ENCODE measurements around the gene SLC50A1.

Gene SLC50A1

DNA sequence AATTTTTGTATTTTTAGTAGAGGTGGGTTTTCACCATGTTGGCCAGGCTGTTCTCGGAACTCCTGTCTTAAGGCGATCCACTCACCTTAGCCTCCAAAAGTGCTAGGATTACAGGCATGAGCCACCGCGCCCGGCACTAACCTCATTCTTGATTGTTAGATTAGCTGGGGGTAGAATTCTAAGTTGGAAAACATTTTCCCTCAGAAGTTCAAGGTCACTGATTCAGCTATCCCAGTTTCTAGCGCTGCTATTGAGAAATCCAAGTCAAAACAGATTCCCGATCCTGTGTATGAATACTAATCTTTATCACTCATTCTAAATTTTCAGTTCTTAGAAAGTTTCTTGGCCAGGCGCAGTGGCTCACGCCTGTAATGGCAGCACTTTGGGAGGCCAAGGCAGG, 32.3 kb upstream of the SLC50A1 start:
- no peak overlapping the region for H3K4me3 ChIP-seq (ENCODE audit: insufficient read depth, low read depth, low read length, poor library complexity, severe bottlenecking)
- H3K9me3 ChIP-seq (ENCODE audit: control insufficient read depth, low read length), result no peaks in the 10 kb centered on the region
- no peaks in the 10 kb centered on the region for H3K36me3 ChIP-seq (ENCODE audit: control insufficient read depth, insufficient read depth, low read length)

DNA sequence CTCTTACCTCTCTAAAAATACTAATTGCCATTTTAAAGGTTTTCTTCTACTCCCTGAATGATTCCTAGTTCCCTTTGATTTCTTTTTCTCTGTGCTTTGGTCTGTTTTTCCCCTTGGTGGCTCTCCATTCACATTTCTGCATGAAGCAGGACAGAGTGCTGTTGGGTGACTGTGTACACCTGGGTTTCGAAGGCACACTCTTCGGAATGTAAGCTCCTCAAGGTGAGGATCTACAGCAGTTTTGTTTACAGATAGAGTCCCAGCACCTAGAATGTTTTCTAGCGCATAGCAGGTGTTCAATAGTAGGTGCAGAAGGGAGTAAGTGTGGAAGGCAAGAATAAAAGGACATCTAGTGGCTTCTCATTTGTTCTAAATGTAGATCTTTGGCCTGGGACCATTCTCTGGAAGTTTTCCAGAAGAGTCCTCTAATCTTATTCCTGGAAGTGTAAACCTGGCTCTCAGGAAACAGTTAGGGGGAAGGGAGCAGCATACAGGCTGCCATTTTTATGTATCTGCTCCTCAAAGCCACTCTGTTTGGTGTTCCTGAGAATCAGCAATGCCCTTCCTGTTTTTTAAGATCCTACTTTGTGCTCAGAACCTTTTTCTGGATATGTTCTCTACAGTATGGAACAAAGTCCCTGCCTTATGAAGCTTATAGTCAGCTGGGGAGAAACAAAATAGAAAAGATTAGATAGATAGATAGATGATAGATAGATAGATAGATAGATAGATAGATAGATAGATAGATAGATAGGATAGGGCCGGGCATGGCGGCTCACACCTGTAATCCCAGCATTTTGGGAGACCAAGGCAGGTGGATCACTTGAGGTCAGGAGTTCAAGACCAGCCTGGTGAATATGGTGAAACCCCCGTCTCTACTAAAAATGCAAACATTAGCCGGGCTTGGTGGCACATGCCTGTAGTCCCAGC, 30.8 kb upstream of the SLC50A1 start:
- no peak overlapping the region for H3K4me3 ChIP-seq (ENCODE audit: insufficient read depth, low read depth, low read length, poor library complexity, severe bottlenecking)
- DNase-seq, result no peak
- H3K27ac ChIP-seq (ENCODE audit: insufficient read depth, low read length, poor library complexity, severe bottlenecking), result no peak overlapping the region
- no peaks in the 10 kb centered on the region for H3K36me3 ChIP-seq (ENCODE audit: control insufficient read depth, insufficient read depth, low read length)
- H3K27me3 ChIP-seq (replicated peaks; ENCODE audit: control insufficient read depth, insufficient read depth, low read length, poor library complexity, severe bottlenecking), result no peaks in the 10 kb centered on the region
- no peaks in the 10 kb centered on the region for H3K9me3 ChIP-seq (ENCODE audit: control insufficient read depth, low read length)
- no peaks in the 10 kb centered on the region for H3K4me1 ChIP-seq (ENCODE audit: control insufficient read depth, insufficient read depth, low read length, poor library complexity, severe bottlenecking)

More for the DNA sequence above, 32.3 kb upstream of the SLC50A1 start:
- DNase-seq, result no peak
- Histone ChIP-seq H3K4me1 (ENCODE audit: control insufficient read depth, insufficient read depth, low read length, poor library complexity, severe bottlenecking) (no peaks in the 10 kb centered on the region), H3K27ac (ENCODE audit: insufficient read depth, low read length, poor library complexity, severe bottlenecking) (no peak overlapping the region), H3K27me3 (replicated peaks; ENCODE audit: control insufficient read depth, insufficient read depth, low read length, poor library complexity, severe bottlenecking) (no peaks in the 10 kb centered on the region)

DNA sequence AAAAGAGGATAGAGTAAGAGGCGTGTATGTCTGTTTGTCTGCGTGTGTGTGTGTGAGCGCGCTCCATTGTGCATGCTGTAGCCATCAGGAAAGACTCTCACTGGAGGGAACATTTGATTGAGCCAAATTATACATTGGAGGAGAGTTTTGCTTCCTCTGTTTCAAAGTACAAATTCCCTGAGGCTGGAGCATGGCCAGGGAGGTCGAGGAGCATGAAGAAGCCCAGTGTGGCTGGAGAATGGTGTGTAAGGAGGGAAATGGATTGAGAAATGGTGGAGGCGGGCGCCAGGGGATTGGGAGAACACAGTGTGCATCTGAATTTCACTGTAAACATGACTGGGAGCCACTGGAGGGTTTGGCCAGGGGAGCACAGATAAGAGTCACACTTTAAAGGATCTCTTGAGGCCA, 30.0 kb upstream of the SLC50A1 start:
- Histone ChIP-seq H3K27ac (ENCODE audit: insufficient read depth, low read length, poor library complexity, severe bottlenecking) (no peak overlapping the region), H3K9me3 (ENCODE audit: control insufficient read depth, low read length) (no peaks in the 10 kb centered on the region), H3K4me1 (ENCODE audit: control insufficient read depth, insufficient read depth, low read length, poor library complexity, severe bottlenecking) (no peaks in the 10 kb centered on the region), H3K27me3 (replicated peaks; ENCODE audit: control insufficient read depth, insufficient read depth, low read length, poor library complexity, severe bottlenecking) (no peaks in the 10 kb centered on the region), H3K36me3 (ENCODE audit: control insufficient read depth, insufficient read depth, low read length) (no peaks in the 10 kb centered on the region), H3K4me3 (ENCODE audit: insufficient read depth, low read depth, low read length, poor library complexity, severe bottlenecking) (no peak overlapping the region)
- no peak for DNase-seq

DNA sequence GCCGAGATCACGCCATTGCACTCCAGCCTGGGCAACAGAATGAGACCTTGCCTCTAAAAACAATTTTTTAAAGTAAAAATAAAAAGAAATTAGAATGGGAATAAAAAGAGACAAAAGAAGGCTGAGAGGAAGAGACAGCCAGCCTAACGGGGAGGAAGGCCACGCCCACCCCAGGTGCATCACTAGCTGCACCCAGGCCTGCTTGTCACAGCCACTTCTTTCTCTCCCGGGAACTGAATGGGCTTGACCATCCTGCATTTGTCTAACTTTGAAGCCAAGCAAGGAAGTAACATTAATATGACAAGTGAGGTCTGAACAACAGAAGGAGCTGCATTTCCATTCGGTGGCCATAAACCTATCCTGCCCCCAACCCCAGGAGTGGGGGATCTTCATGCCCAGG, 28.8 kb upstream of the SLC50A1 start:
- H3K36me3 ChIP-seq (ENCODE audit: control insufficient read depth, insufficient read depth, low read length), result no peaks in the 10 kb centered on the region
- no peak for DNase-seq
- no peaks in the 10 kb centered on the region for H3K9me3 ChIP-seq (ENCODE audit: control insufficient read depth, low read length)
- no peak overlapping the region for H3K4me3 ChIP-seq (ENCODE audit: insufficient read depth, low read depth, low read length, poor library complexity, severe bottlenecking)
- no peaks in the 10 kb centered on the region for H3K27me3 ChIP-seq (replicated peaks; ENCODE audit: control insufficient read depth, insufficient read depth, low read length, poor library complexity, severe bottlenecking)
- no peaks in the 10 kb centered on the region for H3K4me1 ChIP-seq (ENCODE audit: control insufficient read depth, insufficient read depth, low read length, poor library complexity, severe bottlenecking)
- no peak overlapping the region for H3K27ac ChIP-seq (ENCODE audit: insufficient read depth, low read length, poor library complexity, severe bottlenecking)

DNA sequence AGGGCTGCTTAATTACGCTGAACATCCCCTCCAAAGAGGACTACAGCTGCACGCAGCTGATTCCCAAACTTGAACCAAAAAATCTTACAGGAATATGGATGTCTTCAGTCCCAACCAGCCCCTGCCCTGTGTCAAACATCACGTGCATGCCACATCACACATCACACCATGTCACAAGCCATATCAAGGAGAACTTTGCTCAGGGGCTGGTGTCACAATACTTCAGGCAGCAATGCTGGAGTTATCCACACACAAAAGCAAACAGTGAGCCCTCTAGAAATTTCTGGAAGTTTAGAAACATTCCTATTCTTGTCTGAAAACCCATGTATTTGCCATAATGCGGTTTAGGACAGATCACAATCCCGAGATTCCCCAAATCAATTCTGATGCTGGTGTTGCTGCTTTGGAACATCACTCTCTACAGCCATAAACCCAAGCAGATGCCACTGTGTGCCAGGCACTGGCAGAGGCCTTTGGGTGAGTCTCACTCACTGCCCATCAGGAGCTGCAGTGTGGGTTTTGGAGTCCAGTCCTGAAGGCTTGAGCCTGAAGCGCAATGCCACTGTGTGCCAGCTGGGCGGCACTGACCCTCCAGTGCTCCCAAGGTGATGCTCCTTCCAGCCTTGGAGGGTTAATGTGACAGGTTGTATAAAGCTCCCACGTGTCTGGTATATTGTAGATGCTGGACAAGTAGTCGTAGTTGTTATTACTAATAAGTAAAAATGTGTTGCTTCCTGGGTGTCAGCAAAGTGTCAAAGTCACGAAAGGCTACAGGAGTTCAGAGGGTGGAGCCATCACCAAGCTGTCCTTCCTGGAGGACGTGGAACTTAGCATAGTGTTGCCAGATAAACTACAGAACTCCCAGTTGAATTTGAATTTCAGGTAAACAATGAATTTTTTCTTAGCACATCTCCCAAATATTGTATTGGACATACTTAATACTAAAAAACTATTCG, 28.1 kb upstream of the SLC50A1 start:
- Histone ChIP-seq H3K27ac (ENCODE audit: insufficient read depth, low read length, poor library complexity, severe bottlenecking) (no peak overlapping the region), H3K36me3 (ENCODE audit: control insufficient read depth, insufficient read depth, low read length) (no peaks in the 10 kb centered on the region), H3K4me3 (ENCODE audit: insufficient read depth, low read depth, low read length, poor library complexity, severe bottlenecking) (no peak overlapping the region), H3K27me3 (replicated peaks; ENCODE audit: control insufficient read depth, insufficient read depth, low read length, poor library complexity, severe bottlenecking) (no peaks in the 10 kb centered on the region), H3K9me3 (ENCODE audit: control insufficient read depth, low read length) (no peaks in the 10 kb centered on the region), H3K4me1 (ENCODE audit: control insufficient read depth, insufficient read depth, low read length, poor library complexity, severe bottlenecking) (no peaks in the 10 kb centered on the region)
- no peak for DNase-seq

DNA sequence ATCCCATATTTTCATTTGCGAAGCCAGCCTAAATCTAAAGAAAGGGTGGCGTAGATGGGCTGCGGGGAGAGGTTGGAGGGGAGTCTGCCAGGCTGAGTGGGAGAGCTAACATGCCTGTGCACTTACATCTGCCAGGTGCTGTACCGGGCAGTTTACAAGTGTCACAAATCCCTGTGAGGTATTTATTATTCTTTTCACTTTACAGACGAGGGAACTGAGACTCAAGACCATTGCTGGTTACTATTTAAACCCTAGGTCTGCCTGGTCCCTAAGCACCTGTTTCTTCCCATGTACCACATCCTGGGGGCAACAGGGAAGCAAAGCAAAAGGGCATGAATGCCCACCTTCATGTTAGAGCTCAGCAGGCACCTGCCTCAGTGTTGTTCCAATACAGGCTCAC, 27.4 kb upstream of the SLC50A1 start:
- Histone ChIP-seq H3K27me3 (replicated peaks; ENCODE audit: control insufficient read depth, insufficient read depth, low read length, poor library complexity, severe bottlenecking) (no peaks in the 10 kb centered on the region), H3K4me3 (ENCODE audit: insufficient read depth, low read depth, low read length, poor library complexity, severe bottlenecking) (no peak overlapping the region), H3K4me1 (ENCODE audit: control insufficient read depth, insufficient read depth, low read length, poor library complexity, severe bottlenecking) (no peaks in the 10 kb centered on the region), H3K9me3 (ENCODE audit: control insufficient read depth, low read length) (no peaks in the 10 kb centered on the region), H3K27ac (ENCODE audit: insufficient read depth, low read length, poor library complexity, severe bottlenecking) (no peak overlapping the region), H3K36me3 (ENCODE audit: control insufficient read depth, insufficient read depth, low read length) (no peaks in the 10 kb centered on the region)
- DNase-seq, result no peak

DNA sequence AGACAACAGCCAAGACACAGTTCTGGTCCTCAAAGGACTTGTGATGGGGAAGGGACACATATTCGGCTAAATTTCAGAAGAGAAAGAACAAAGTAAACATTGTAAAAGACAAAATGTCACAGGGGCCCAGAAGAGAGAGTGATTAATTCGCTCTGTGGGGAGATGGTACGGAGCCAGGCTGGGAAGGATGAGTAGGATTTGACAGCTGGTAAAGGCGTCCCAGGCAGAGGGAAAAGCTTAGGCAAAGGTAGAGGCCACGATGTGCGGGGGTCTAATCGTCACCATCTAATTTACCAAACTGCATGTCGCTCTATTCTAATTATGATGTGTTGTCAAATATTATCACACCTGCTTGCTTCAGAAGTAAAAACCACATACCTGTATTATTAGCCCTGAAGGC, 25.3 kb upstream of the SLC50A1 start:
- H3K4me1 ChIP-seq (ENCODE audit: control insufficient read depth, insufficient read depth, low read length, poor library complexity, severe bottlenecking), result no peaks in the 10 kb centered on the region
- no peaks in the 10 kb centered on the region for H3K9me3 ChIP-seq (ENCODE audit: control insufficient read depth, low read length)
- no peaks in the 10 kb centered on the region for H3K27me3 ChIP-seq (replicated peaks; ENCODE audit: control insufficient read depth, insufficient read depth, low read length, poor library complexity, severe bottlenecking)
- H3K27ac ChIP-seq (ENCODE audit: insufficient read depth, low read length, poor library complexity, severe bottlenecking), result no peak overlapping the region
- no peaks in the 10 kb centered on the region for H3K36me3 ChIP-seq (ENCODE audit: control insufficient read depth, insufficient read depth, low read length)
- no peak overlapping the region for H3K4me3 ChIP-seq (ENCODE audit: insufficient read depth, low read depth, low read length, poor library complexity, severe bottlenecking)
- no peak for DNase-seq

DNA sequence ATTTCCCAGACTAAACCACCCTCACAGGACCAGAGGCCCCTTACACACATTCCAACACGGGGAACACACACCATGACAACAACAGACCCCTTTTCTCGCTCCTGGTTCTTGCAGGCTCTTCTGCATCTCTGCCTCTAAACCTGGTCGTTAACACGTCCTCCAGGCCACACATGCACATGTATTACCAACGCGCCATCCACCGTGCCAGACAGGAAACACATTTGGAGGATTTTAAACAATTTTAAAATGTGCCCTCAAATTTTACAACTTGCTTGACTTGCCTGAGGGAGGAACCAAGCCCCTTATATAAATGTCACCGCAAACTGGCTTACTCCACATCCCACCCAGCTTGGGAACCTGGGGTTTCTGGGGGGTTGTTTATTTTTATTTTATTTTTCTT, 24.8 kb upstream of the SLC50A1 start:
- H3K27ac ChIP-seq (ENCODE audit: insufficient read depth, low read length, poor library complexity, severe bottlenecking), result no peak overlapping the region
- H3K9me3 ChIP-seq (ENCODE audit: control insufficient read depth, low read length), result no peaks in the 10 kb centered on the region
- DNase-seq, result no peak
- no peak overlapping the region for H3K4me3 ChIP-seq (ENCODE audit: insufficient read depth, low read depth, low read length, poor library complexity, severe bottlenecking)
- no peaks in the 10 kb centered on the region for H3K36me3 ChIP-seq (ENCODE audit: control insufficient read depth, insufficient read depth, low read length)
- H3K27me3 ChIP-seq (replicated peaks; ENCODE audit: control insufficient read depth, insufficient read depth, low read length, poor library complexity, severe bottlenecking), result no peaks in the 10 kb centered on the region
- no peaks in the 10 kb centered on the region for H3K4me1 ChIP-seq (ENCODE audit: control insufficient read depth, insufficient read depth, low read length, poor library complexity, severe bottlenecking)

DNA sequence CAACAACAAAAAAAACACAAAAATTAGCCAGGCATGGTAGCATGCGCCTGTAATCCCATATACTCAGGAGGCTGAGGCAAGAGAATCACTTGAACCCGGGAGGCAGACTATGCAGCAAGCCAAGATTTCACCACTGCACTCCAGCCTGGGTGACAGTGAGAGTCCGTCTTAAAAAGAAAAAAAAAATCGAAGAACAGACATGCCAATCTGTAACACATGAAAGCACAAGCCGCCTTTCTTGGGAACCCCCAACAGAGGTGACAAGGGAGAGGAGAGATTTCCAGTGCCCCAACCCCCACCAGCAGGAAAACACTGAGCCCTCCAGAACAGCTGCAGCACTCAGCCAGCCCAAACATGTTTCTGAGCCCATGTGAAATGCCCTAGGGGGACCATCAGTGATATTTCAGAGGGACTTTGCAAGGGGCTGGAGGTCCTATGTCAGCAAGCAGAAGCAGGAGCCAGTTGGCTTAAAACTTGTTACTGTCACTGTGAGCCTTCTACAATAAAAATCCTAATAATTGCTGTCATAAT, 22.1 kb upstream of the SLC50A1 start:
- Histone ChIP-seq H3K36me3 (ENCODE audit: control insufficient read depth, insufficient read depth, low read length) (no peaks in the 10 kb centered on the region), H3K4me1 (ENCODE audit: control insufficient read depth, insufficient read depth, low read length, poor library complexity, severe bottlenecking) (no peaks in the 10 kb centered on the region), H3K9me3 (ENCODE audit: control insufficient read depth, low read length) (no peaks in the 10 kb centered on the region), H3K27me3 (replicated peaks; ENCODE audit: control insufficient read depth, insufficient read depth, low read length, poor library complexity, severe bottlenecking) (no peaks in the 10 kb centered on the region), H3K4me3 (ENCODE audit: insufficient read depth, low read depth, low read length, poor library complexity, severe bottlenecking) (no peak overlapping the region), H3K27ac (ENCODE audit: insufficient read depth, low read length, poor library complexity, severe bottlenecking) (no peak overlapping the region)
- DNase-seq, result no peak
